Measurements from ENCODE around the gene CLTRN.
"Not testable (repeated sequence)": the region's sequence is repeated elsewhere in the genome, so short reads cannot be mapped to it uniquely, and the experiment has no call there.

CLTRN gene, protein sequence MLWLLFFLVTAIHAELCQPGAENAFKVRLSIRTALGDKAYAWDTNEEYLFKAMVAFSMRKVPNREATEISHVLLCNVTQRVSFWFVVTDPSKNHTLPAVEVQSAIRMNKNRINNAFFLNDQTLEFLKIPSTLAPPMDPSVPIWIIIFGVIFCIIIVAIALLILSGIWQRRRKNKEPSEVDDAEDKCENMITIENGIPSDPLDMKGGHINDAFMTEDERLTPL

DNA sequence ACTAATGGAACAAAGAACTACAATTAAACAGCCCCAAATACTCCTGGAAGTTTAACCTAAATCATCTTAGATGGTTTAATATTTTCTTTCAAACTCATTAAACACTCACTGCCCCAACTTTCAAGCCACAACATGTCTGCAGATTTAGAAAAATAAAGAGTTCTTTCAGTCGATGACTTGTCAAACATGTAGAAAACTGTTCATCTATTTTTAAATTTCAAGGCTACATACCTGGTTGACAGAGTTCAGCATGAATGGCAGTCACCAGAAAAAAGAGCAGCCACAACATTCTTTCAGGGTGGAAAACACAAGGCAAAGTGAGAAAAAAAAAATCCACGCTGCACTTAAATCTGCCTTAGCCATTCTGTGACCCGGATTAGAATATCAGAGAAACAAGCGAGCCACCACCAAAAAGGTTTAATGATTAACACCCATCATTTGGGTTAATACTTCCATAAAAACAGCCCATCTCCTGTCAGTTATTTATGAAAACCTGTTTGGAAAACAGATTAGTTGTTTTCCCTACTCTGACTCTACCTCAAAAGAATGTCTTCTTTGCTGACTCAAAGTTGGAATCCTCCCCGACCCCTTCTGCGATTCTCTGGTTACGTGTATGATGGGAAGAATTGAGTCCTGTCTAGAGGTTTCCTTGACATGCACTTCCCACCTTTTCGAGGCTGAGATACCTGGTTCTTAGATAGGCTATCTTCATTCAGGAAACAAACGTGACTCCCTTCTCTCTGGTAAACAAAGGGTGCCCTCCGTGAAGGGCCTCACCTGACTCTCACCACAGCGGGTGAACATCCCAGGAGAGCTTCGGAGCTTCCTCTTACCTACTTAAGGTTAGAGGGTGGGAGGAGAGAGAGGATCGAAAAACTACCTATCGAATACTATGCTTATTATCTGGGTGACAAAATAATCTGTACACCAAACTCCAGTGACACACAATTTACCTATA is at the start of gene CLTRN:
Gene CLTRN (minus strand): TSS at position 319 of the 958 bp plus-strand sequence. CDS start 30 bp downstream, at position 289.
- Histone ChIP-seq H3K4me1 (ENCODE audit: low read length) (no peaks in the 10 kb centered on the region), H4K20me1 (ENCODE audit: insufficient read depth, low read length) (no peaks in the 10 kb centered on the region), H3K4me2 (ENCODE audit: low read depth, low read length) (no peak within 1 kb of the TSS), H3K9me2 (replicated peaks; ENCODE audit: insufficient read depth, low read length) (no peaks in the 10 kb centered on the region), H3K4me3 (ENCODE audit: low read length) (no peak within 1 kb of the TSS), H3K9ac (ENCODE audit: low read length) (no peak within 1 kb of the TSS), H2AFZ (ENCODE audit: low read length) (no peak within 1 kb of the TSS), H3K27ac (ENCODE audit: low read length) (no peak within 1 kb of the TSS), H3K27me3 (replicated peaks; ENCODE audit: insufficient read depth, low read length) (no peaks in the 10 kb centered on the region), H3K9me3 (replicated peaks; ENCODE audit: insufficient read depth, low read length) (no peaks in the 10 kb centered on the region), H3K79me2 (ENCODE audit: low read length) (no peaks in the 10 kb centered on the region), H3K36me3 (replicated peaks; ENCODE audit: insufficient read depth, low read length) (no peaks in the 10 kb centered on the region), H3F3A (ENCODE audit: insufficient read depth, low read length) (no peaks in the 10 kb centered on the region)
- DNase-seq, result no peak
- TF ChIP-seq, protein P1, sequence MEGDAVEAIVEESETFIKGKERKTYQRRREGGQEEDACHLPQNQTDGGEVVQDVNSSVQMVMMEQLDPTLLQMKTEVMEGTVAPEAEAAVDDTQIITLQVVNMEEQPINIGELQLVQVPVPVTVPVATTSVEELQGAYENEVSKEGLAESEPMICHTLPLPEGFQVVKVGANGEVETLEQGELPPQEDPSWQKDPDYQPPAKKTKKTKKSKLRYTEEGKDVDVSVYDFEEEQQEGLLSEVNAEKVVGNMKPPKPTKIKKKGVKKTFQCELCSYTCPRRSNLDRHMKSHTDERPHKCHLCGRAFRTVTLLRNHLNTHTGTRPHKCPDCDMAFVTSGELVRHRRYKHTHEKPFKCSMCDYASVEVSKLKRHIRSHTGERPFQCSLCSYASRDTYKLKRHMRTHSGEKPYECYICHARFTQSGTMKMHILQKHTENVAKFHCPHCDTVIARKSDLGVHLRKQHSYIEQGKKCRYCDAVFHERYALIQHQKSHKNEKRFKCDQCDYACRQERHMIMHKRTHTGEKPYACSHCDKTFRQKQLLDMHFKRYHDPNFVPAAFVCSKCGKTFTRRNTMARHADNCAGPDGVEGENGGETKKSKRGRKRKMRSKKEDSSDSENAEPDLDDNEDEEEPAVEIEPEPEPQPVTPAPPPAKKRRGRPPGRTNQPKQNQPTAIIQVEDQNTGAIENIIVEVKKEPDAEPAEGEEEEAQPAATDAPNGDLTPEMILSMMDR (IDR thresholded peaks at IDR 0.05; ENCODE audit: low read length), result no peak
- TF ChIP-seq EZH2phosphoT487 (IDR thresholded peaks at IDR 0.05; ENCODE audit: low read length), result no peak
- no peak for TF ChIP-seq EZH2 (optimal IDR thresholded peaks at IDR 0.05; ENCODE audit: low read depth, low read length)

- not testable (repeated sequence) for H2AFZ ChIP-seq (ENCODE audit: low read length); H3K4me2 ChIP-seq (ENCODE audit: low read depth, low read length); DNase-seq; H3K9me3 ChIP-seq (replicated peaks; ENCODE audit: insufficient read depth, low read length); H3K27ac ChIP-seq (ENCODE audit: low read length); H4K20me1 ChIP-seq (ENCODE audit: insufficient read depth, low read length); H3K9me2 ChIP-seq (replicated peaks; ENCODE audit: insufficient read depth, low read length); H3F3A ChIP-seq (ENCODE audit: insufficient read depth, low read length); H3K9ac ChIP-seq (ENCODE audit: low read length); H3K79me2 ChIP-seq (ENCODE audit: low read length); H3K4me1 ChIP-seq (ENCODE audit: low read length); H3K36me3 ChIP-seq (replicated peaks; ENCODE audit: insufficient read depth, low read length); H3K27me3 ChIP-seq (replicated peaks; ENCODE audit: insufficient read depth, low read length); H3K4me3 ChIP-seq (ENCODE audit: low read length)
These were observed 39.7 kb upstream of the CLTRN start for GRCh38 chrX:15704273-15704672.

DNA sequence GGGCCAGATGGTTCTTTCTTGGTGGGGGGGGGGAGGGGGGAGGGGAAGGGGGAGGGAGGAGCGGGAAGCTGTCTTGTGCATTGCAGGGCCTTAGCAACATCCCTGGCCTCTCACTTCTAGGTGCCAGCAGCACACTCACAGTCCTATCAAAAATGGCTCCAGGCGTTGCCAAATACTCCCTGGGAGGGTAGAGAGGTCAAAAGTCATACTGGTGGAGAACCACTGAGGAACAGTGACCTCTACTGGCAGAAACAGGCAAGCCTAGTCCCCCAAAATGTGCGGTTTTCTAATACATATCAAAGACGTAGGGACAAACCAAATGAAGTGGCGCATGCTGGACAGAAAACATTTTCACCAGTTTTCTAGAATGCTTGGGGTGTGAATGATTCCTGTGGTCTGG is 39.2 kb upstream of the CLTRN start:
- not testable (repeated sequence) for H3K9me2 ChIP-seq (replicated peaks; ENCODE audit: insufficient read depth, low read length); H3K9me3 ChIP-seq (replicated peaks; ENCODE audit: insufficient read depth, low read length); H3K79me2 ChIP-seq (ENCODE audit: low read length); H3K27ac ChIP-seq (ENCODE audit: low read length); H4K20me1 ChIP-seq (ENCODE audit: insufficient read depth, low read length); H2AFZ ChIP-seq (ENCODE audit: low read length); H3F3A ChIP-seq (ENCODE audit: insufficient read depth, low read length); H3K9ac ChIP-seq (ENCODE audit: low read length); H3K4me3 ChIP-seq (ENCODE audit: low read length); H3K4me1 ChIP-seq (ENCODE audit: low read length); DNase-seq; H3K27me3 ChIP-seq (replicated peaks; ENCODE audit: insufficient read depth, low read length); H3K4me2 ChIP-seq (ENCODE audit: low read depth, low read length); H3K36me3 ChIP-seq (replicated peaks; ENCODE audit: insufficient read depth, low read length)

DNA sequence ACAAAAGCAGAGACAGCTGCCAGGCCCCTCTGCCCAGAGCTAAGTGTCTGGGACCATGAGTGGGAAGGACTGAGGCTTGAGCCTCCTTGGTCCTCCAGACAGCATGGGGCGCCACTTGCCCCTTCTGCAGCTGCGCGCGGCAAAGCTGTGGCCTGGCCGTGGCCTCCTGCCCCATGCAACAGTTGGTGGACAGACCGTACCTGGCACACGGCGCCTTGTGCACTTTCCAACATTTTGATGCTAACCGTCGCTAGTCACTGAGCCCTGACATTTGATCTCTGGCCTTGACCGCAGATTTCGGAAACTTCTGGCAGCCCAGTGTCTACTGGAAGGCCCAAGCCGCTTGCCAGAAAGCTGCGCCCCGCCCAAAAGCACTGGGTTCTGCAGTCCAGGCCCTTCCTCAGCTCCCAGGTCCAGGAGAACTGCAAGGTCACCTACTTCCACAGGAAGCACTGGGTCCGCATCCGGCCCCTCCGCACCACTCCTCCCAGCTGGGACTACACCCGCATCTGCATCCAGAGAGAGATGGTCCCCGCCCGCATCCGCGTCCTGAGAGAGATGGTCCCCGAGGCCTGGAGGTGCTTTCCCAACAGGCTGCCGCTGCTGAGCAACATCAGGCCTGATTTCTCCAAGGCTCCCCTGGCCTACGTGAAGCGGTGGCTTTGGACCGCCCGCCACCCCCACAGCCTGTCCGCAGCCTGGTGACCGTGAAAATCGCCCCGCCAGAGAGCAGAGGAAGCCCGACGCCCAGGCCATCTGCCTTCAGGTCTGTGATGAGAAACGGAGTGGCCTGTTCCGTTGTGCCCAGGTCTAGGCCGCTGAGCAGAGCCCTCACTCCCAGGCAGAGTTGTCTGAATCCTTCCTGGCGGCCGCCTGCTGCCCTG is 38.1 kb upstream of the CLTRN start:
- Histone ChIP-seq H2AFZ (ENCODE audit: low read length) (no peak overlapping the region), H3K27ac (ENCODE audit: low read length) (no peak overlapping the region), H3K9ac (ENCODE audit: low read length) (no peak overlapping the region), H4K20me1 (ENCODE audit: insufficient read depth, low read length) (no peaks in the 10 kb centered on the region), H3K9me3 (replicated peaks; ENCODE audit: insufficient read depth, low read length) (no peaks in the 10 kb centered on the region), H3F3A (ENCODE audit: insufficient read depth, low read length) (no peaks in the 10 kb centered on the region), H3K79me2 (ENCODE audit: low read length) (no peaks in the 10 kb centered on the region), H3K4me1 (ENCODE audit: low read length) (no peaks in the 10 kb centered on the region), H3K4me3 (ENCODE audit: low read length) (no peak overlapping the region), H3K9me2 (replicated peaks; ENCODE audit: insufficient read depth, low read length) (no peaks in the 10 kb centered on the region), H3K36me3 (replicated peaks; ENCODE audit: insufficient read depth, low read length) (no peaks in the 10 kb centered on the region), H3K27me3 (replicated peaks; ENCODE audit: insufficient read depth, low read length) (no peaks in the 10 kb centered on the region), H3K4me2 (ENCODE audit: low read depth, low read length) (no peak overlapping the region)
- DNase-seq, result no peak
- TF ChIP-seq, protein P1 (IDR thresholded peaks at IDR 0.05; ENCODE audit: low read length), result no peak
- no peak for TF ChIP-seq EZH2 (optimal IDR thresholded peaks at IDR 0.05; ENCODE audit: low read depth, low read length)
- no peak for TF ChIP-seq EZH2phosphoT487 (IDR thresholded peaks at IDR 0.05; ENCODE audit: low read length)

Measured in MM.1S (cell line).